MCF 10A (cell line): ENCODE measurements around the gene SMCHD1. TPM values are rescaled to one million over a fixed set of nuclear protein-coding genes. Genes with fewer than 3 reads are reported as not detected.
"Not testable (repeated sequence)": the region's sequence is repeated elsewhere in the genome, so short reads cannot be mapped to it uniquely, and the experiment has no call there.

ENCODE experiments used
- BruUV-seq: library from RNA; stranded (reverse); fragments of 400-500 nt; replicated peaks from 2 replicates; lab custom pipeline; 2021; lab: Mats Ljungman, UMichigan
- CTCF ChIA-PET: fragments of 300-600 bp; sonication (Branson Sonifier 250); formaldehyde crosslinking; extraction: SDS; loops from one replicate; lab custom pipeline; 2021; ENCODE audit warnings: antibody characterized with exemption, inconsistent platforms; lab: Yijun Ruan, JAX
- POLR2A ChIA-PET: fragments of 300-600, 350-650 bp; sonication (Branson Sonifier 250); formaldehyde crosslinking; extraction: SDS; loops from one replicate; lab custom pipeline; 2020; ENCODE audit warnings: antibody characterized with exemption, inconsistent platforms; lab: Yijun Ruan, JAX
- DNase-seq: peaks from one replicate; pipeline ENCODE4 v3.0.0-alpha.2; 2018; ENCODE audit not compliant: unreplicated experiment
- H3K27ac Mint-ChIP-seq: one replicate; pipeline ENCODE4 v1.8.0; 2022; ENCODE audit warnings: mild to moderate bottlenecking, low read depth, mixed read lengths; ENCODE audit not compliant: unreplicated experiment
- H3K27me3 Mint-ChIP-seq: one replicate; pipeline ENCODE4 v1.8.0; 2022; ENCODE audit warnings: mixed read lengths; ENCODE audit not compliant: insufficient read depth, unreplicated experiment
- H3K36me3 Mint-ChIP-seq: one replicate; pipeline ENCODE4 v1.8.0; 2022; ENCODE audit warnings: mild to moderate bottlenecking, moderate library complexity, mixed read lengths; ENCODE audit not compliant: insufficient read depth, unreplicated experiment
- H3K4me1 Mint-ChIP-seq: one replicate; pipeline ENCODE4 v1.8.0; 2022; ENCODE audit warnings: mixed read lengths; ENCODE audit not compliant: insufficient read depth, unreplicated experiment
- H3K4me3 Mint-ChIP-seq: one replicate; pipeline ENCODE4 v1.8.0; 2022; ENCODE audit warnings: mild to moderate bottlenecking, moderate library complexity, mixed read lengths; ENCODE audit not compliant: unreplicated experiment
- H3K9me3 Mint-ChIP-seq: one replicate; pipeline ENCODE4 v1.8.0; 2022; ENCODE audit warnings: mixed read lengths; ENCODE audit not compliant: unreplicated experiment
- intact Hi-C: fragments of 100-400 bp; cut with micrococcal nuclease; formaldehyde crosslinking; loops from 2 replicates; pipeline ENCODE4 v1.14.1; 2022
- total RNA-seq: library from RNA; stranded (reverse); gene quantifications from 2 replicates; pipeline ENCODE4 v1.2.3, GENCODE V29; 2022
- TF ChIP-seq, protein P1 (sequence below): fragments of 200-600 bp; IDR thresholded peaks from one replicate; pipeline ENCODE4 v1.8.0; 2022; ENCODE audit warnings: antibody characterized with exemption, mild to moderate bottlenecking; ENCODE audit not compliant: unreplicated experiment

SMCHD1 gene
- total RNA-seq, 1 experiment from 2014 or later, result 50.7 TPM

DNA sequence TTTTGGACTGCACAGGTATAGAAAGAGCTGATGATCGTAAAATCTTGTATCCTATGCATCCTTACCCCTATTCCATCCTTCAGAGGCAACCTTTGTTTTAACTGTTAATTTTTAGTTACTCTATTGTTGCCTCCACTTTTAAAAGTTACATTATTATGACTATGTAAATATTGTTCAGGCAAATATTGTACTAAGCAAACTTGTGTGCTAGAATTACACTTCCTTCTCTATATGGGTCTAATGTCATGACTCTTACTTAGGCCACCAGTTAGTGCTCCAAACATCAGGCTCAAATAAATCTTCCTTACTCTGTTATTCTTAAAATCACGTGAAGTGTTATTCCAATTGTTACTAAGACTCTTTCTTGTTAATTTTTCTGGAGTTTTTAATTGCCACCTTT is 143.8 kb downstream of the SMCHD1 start:
- no peak for DNase-seq
- BruUV-seq, result no TSS peak
- POLR2A ChIA-PET, result interaction anchor here (0.6 kb wide), 1 partner anchor 83 kb away, joined by 3 read pairs; no protein-coding TSS in a partner anchor
- Mint-ChIP-seq H3K27me3 (no peaks in the 10 kb centered on the region), H3K9me3 (no peaks in the 10 kb centered on the region), H3K4me1 (no peaks in the 10 kb centered on the region), H3K36me3 (peaks cover 52% of the 10 kb centered on the region), H3K27ac (peak overlapping the region; percentile 1), H3K4me3 (no peak overlapping the region)
- CTCF ChIA-PET, result no interaction called here
- TF ChIP-seq, protein P1, sequence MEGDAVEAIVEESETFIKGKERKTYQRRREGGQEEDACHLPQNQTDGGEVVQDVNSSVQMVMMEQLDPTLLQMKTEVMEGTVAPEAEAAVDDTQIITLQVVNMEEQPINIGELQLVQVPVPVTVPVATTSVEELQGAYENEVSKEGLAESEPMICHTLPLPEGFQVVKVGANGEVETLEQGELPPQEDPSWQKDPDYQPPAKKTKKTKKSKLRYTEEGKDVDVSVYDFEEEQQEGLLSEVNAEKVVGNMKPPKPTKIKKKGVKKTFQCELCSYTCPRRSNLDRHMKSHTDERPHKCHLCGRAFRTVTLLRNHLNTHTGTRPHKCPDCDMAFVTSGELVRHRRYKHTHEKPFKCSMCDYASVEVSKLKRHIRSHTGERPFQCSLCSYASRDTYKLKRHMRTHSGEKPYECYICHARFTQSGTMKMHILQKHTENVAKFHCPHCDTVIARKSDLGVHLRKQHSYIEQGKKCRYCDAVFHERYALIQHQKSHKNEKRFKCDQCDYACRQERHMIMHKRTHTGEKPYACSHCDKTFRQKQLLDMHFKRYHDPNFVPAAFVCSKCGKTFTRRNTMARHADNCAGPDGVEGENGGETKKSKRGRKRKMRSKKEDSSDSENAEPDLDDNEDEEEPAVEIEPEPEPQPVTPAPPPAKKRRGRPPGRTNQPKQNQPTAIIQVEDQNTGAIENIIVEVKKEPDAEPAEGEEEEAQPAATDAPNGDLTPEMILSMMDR, result no peak
- intact Hi-C loops, result no loop called here

DNA sequence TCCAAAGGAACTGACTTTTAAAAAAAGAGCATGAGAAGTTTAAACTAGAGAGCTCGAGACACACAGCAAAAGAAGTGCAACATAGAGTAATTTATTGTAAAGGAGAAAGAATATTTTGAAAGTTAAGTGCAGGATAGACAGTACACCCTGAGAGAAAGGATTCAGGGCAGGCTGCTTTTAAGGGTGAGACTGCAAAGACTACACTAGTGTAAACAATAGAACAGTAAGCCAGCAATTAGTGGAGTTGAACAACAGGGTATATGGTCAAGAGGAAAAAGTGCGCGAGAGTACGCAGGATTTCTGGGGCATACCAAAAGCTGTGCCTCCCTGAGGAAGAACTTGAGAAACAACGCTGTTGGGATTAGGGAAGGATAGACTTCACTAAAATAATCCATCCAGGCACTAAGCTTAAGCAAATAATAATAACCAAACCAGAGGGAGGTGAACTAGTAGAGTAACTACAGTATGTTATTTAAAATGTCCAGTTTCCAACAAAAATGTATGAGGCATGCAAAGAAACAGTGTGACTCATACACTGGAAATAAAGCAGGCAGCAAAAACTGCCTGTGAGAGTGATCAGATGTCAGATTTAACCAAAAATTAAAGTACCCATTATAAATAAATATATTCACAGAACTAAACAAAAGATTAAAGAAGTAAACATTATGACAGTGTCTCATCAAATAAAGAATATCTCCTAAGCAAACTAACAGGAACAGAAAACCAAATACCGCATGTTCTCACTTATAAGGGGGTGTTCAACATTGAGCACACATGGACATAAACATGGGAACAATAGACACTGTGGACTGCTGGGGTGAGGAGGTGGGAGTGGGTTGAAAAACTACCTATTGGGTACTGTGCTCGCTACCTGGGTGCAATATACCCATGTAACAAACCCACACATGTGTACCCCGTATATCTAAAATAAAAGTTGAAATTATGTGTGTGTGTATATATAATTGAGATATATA is 150.7 kb downstream of the SMCHD1 start:
- CTCF ChIA-PET, result no interaction called here
- peaks cover 11% of the 10 kb centered on the region for H3K9me3 Mint-ChIP-seq
- no peaks in the 10 kb centered on the region for H3K27me3 Mint-ChIP-seq
- intact Hi-C loops, result no loop called here
- no TSS peak for BruUV-seq
- no peaks in the 10 kb centered on the region for H3K4me1 Mint-ChIP-seq
- no peak for DNase-seq
- POLR2A ChIA-PET, result interaction anchor here (0.6 kb wide), 1 partner anchor 74 kb away, joined by 3 read pairs; no protein-coding TSS in a partner anchor
- H3K36me3 Mint-ChIP-seq, result peaks cover 16% of the 10 kb centered on the region
- H3K4me3 Mint-ChIP-seq, result no peak overlapping the region
- H3K27ac Mint-ChIP-seq, result no peak overlapping the region
- TF ChIP-seq, protein P1, result no peak

DNA sequence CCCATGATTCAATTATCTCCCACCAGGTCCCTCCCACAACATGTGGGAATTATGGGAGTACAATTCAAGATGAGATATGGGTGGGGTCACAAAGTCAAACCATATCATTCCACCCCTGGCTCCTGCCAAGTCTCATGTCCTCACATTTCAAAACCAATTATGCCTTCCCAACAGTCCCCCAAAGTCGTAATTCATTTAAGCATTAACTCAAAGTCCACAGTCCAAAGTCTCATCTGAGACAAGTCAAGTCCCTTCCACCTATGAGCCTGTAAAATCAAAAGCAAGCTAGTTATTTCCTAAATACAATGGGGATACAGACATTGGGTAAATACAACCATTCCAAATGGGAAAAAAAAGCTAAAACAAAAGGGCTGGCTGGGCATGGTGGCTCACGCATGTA is 153.1 kb downstream of the SMCHD1 start:
- intact Hi-C loops, H3K36me3 Mint-ChIP-seq, H3K27me3 Mint-ChIP-seq, H3K27ac Mint-ChIP-seq, DNase-seq, H3K4me3 Mint-ChIP-seq, H3K4me1 Mint-ChIP-seq, CTCF ChIA-PET: not testable (repeated sequence)
- H3K9me3 Mint-ChIP-seq, result peaks cover 28% of the 10 kb centered on the region
- POLR2A ChIA-PET, result interaction anchor here (0.5 kb wide), 1 partner anchor 33 kb away, joined by 3 read pairs; no protein-coding TSS in a partner anchor
- BruUV-seq, result TSS peak; percentile 4

DNA sequence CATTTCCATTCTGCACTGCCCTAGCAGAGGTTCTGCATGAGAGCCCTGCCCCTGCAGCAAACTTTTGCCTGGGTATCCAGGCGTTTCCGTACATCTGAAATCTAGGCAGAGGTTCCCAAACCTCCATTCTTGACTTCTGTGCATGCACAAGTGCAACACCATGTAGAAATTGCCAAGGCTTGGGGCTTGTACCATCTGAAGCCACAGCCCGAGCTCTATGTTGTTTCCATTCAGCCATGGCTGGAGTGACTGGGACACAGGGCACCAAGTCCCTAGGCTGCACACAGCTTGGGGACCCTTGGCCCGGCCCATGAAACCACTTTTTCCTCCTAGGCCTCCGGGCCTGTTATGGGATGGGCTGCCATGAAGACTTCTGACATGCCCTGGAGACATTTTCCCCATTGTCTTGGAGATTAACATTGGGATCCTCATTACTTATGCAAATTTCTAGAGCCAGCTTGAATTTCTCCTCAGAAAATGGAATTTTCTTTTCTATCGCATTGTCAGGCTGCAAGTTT is 154.2 kb downstream of the SMCHD1 start:
- H3K27ac Mint-ChIP-seq, H3K4me3 Mint-ChIP-seq, CTCF ChIA-PET, H3K4me1 Mint-ChIP-seq, intact Hi-C loops, DNase-seq, BruUV-seq, POLR2A ChIA-PET, H3K36me3 Mint-ChIP-seq, H3K27me3 Mint-ChIP-seq: not testable (repeated sequence)
- peaks cover 39% of the 10 kb centered on the region for H3K9me3 Mint-ChIP-seq

DNA sequence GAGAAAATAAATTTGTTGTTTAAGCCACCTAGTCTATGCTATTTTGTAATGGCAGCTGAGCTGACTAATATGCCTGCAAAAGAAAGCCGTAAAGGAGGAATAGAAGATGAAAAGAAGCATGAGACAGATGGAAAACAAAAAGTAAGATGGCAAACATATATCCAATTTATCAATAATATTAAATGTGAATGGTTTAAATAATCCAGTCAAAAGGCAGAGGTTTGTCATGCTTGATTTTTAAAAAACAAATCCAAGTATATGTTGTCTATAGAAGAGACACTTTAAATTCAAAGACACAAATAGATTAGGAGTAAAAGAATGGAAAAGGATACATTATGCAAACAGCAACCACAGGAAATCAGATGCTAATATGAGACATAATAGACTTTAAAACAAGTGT is 155.9 kb downstream of the SMCHD1 start:
- no TSS peak for BruUV-seq
- H3K27me3 Mint-ChIP-seq, result no peaks in the 10 kb centered on the region
- ChIA-PET POLR2A (no interaction called here), CTCF (interaction anchor here (0.7 kb wide), 1 partner anchor 64 kb away, joined by 3 read pairs; no protein-coding TSS in a partner anchor)
- H3K27ac Mint-ChIP-seq, result no peak overlapping the region
- H3K4me3 Mint-ChIP-seq, result no peak overlapping the region
- intact Hi-C loops, result no loop called here
- H3K9me3 Mint-ChIP-seq, result peaks cover 52% of the 10 kb centered on the region
- DNase-seq, result no peak
- TF ChIP-seq, protein P1, result no peak
- peaks cover 7% of the 10 kb centered on the region for H3K36me3 Mint-ChIP-seq
- no peaks in the 10 kb centered on the region for H3K4me1 Mint-ChIP-seq
